Epidermal melanocyte (primary cell): ENCODE data around the gene TNMD.

Experiments
- DNase-seq: peaks from one replicate; pipeline ENCODE4 v3.0.0; 2011; ENCODE audit warnings: low spot score; ENCODE audit not compliant: insufficient read length

The TNMD gene

DNA sequence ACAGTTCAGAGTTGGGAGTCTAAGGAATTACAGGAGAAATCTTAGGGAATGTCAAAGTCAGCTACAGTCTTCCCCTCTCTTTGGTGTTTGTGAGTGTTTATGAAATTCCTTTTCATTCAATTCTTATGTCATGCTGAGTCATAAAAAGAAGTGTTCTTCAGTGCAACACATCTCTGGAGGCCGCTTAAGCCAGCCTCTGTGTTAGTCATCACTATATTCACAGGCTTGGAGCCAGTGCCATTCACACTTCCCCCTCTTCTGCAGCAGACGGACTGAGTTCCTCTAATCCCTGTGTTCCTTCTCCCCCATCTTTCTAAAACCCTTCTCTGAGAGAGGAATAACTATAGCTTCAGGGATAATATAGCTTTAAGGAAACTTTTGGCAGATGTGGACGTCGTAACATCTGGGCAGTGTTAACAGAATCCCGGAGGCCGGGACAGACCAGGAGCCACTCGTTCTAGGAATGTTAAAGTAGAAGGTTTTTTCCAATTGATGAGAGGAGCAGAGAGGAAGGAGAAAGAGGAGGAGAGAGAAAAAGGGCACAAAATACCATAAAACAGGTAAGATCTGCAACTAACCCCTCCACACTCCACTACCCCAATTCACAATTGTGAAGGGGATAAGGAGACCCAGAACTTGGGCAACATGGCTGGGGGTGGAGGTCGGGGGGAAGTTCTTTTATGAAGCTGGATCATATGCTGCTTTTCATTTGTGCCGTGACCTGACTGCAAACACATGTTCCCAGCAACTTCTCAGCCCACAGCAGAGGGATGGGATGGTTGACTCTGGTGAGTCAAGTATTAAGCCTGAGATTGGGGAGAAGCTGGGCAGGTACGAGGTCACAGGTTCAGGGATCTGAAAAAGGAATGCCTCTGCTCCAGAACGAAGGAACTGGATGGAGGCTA lies 59.5 kb downstream of the TNMD start, which contains the start of gene SRPX2:
Gene SRPX2, plus strand, starts transcription at position 244 of the 905 bp plus-strand sequence. CDS start 2,124 bp downstream, outside the sequence.
- DNase-seq = no peak

DNA sequence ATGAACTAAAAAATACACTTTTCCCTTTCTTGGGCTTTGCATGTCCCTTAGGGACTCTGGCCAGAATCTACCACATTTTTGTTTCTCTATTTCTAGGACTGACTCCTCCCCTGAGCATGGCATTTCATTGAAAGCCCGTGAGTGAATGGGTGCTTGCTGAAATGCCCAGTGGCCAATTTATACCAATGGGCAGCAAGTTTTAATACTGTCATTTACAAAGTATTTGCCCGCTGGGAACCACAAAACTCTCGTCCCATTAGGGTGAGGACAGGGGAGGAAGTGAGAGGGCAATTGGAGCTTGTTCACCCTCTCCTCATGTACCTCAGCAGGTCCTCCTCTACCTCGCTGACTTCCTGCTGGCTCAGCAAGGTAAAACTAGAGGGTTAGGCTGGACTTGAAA lies 60.4 kb downstream of the TNMD start:
- DNase-seq = no peak

DNA sequence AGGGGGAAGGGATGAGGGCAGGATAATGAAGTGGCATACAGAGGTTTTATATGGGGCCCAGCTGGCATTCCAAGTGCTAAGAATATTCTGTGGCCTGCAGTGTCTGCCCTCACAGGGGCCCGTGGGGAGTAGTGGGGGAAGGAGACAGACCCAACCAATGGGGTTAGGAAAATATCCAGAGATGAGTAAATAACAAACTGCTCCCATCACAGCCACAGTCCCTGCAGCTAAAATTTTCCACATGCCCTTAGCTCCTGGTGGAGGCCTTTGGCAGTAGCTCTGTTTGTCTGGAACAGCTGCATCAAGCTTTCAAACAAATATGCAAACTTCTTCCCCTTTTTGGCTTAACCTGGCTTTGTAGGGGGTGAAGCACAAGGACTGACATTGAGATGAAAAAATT lies 62.4 kb downstream of the TNMD start:
- no peak for DNase-seq

DNA sequence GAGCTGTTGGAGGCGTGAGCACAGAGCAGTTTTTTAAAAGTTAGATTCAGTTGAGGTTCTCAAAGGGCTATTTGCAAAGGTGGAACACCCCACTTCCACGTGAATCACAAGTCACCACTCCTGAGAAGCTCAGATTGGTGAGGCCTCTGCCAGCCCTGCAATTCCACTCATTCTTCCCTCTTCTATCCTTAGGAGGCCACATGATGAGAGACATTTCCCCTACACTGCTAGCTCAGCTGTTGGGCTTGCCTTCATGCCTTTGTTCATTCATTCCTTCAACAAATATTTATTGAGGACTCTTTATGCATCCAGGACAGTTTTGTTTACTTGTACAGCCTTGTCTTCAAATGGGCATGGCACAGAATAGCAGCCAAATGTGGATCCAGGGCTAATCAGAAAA lies 63.0 kb downstream of the TNMD start:
- DNase-seq = no peak

DNA sequence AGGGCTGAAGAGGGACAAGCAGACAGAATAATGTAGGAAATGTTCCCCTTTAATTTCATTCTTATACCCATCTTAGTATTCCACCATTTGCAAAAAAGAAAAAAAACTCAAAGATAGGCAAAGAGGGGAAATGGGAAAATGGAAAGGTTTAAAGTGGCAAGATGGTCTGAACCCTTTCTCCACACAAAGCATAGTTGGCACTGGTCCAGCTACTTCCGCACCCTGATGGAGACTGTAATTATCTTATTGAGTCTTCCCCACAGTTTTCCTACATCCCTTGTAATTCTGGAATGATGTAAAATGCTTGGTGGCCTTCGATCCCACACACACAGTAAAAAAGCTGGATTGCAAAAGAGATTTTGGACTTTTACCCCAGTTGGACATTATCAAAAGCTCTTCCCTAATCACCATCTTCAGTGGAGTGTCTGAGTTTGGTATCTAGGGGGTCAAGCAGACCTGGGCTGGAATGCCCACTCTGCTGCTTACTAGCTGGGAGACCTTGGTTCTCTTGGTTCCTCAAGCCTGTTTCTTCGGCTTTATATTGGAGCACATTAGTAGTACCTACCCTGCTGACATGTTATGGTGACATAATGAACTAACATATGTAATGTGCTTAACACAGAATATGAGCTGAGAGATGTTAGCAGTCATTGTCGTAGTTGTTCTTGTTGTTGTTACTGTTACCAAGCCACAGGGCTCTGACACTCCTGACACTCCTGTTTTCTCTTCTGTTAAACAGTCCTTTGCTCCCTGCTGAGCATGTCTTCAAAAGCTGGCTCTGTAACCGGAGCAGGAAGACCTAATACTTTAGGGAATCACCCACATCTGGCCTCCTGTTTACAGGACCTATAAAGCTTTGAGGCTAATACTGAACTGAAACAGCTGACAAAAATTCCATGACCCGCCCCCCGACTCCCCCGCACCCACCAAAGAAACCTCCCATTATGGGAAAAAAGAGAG lies 64.0 kb downstream of the TNMD start:
- DNase-seq = no peak
